ENCODE results near the gene PPP4R3A.

DNA sequence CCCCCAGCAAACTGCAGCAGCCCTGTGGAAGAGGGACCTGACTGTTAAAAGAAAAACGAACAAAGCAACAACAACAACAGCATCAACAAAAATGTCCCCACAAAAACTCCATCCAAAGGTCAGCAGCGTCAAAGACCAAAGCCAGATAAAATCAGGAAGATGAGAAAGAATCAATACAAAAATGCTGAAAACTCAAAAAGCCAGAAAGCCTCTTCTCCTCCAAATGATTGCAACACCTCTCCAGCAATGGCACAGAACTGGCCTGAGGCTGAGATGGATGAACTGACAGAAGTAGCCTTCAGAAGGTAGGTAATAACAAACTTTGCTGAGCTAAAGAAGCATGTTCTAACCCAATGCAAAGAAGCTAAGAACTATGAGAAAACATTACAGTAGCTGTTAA, 45.4 kb upstream of the PPP4R3A start:
- TF ChIP-seq, protein P1, sequence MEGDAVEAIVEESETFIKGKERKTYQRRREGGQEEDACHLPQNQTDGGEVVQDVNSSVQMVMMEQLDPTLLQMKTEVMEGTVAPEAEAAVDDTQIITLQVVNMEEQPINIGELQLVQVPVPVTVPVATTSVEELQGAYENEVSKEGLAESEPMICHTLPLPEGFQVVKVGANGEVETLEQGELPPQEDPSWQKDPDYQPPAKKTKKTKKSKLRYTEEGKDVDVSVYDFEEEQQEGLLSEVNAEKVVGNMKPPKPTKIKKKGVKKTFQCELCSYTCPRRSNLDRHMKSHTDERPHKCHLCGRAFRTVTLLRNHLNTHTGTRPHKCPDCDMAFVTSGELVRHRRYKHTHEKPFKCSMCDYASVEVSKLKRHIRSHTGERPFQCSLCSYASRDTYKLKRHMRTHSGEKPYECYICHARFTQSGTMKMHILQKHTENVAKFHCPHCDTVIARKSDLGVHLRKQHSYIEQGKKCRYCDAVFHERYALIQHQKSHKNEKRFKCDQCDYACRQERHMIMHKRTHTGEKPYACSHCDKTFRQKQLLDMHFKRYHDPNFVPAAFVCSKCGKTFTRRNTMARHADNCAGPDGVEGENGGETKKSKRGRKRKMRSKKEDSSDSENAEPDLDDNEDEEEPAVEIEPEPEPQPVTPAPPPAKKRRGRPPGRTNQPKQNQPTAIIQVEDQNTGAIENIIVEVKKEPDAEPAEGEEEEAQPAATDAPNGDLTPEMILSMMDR (optimal IDR thresholded peaks at IDR 0.05 in 1 of 3, IDR thresholded peaks at IDR 0.05 in 1 of 3, conservative IDR thresholded peaks at IDR 0.05 in 1 of 3; ENCODE audit: extremely low read depth in 1 of 3, insufficient read depth in 2 of 3, low read length in 3 of 3) = no peak
- no peak for TF ChIP-seq EZH2 (IDR thresholded peaks at IDR 0.05; ENCODE audit: low read length)

Measured in keratinocyte (primary cell).